ENCODE data around the gene ANTXRL. TPM values are rescaled to one million over a fixed set of nuclear protein-coding genes. Genes with fewer than 3 reads are reported as not detected.

The ANTXRL gene
- total RNA-seq, 1 experiment from 2014 or later = not detected

DNA sequence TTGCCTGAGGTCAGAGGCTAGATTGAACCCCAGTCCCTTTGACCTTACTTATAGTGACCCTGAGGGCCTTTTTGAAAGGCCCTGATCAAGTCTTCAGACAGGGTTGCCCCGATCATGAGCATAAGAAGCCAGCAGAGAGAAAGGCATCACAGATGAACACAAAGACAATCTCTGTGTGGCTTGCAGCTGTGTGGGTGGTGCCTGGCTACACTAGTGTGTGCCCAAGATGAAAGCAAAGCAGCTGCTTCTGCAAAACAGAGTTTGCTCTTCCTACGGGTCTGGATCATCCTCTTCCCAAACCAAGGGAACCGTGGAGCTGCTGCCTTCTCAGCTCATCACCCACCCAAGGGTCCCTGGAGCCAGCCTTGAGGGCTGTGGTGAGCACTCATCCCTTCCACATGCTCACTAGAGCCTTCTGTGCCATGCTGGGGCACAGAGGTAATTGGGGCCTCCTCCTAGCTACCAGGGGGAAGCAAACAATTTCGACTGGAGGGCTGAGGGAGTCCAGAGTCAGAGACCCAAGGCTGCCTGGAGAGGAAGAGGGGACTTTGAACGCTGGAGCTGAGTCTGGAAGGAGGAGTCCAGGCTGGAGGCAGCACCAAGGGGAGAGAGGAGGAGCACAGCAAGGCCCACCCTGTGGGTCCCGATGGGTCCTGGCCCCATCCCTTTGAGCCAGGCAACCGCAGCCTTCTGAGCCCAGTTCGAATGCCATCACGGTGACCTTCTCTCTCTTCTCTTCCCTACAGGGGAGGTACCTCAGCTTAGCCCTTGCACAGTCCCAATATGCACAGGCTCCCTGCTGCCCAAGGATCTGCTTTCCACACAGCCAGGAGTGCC, 42.3 kb downstream of the ANTXRL start:
- no TSS peak for BruUV-seq (replicated peaks)
- Histone ChIP-seq H3K27me3 (ENCODE audit: control insufficient read depth, insufficient read depth, low read length) (no peaks in the 10 kb centered on the region), H3K27ac (ENCODE audit: low read length) (no peak overlapping the region), H3K36me3 (ENCODE audit: control insufficient read depth, insufficient read depth, low read length) (no peaks in the 10 kb centered on the region), H3K4me1 (ENCODE audit: control insufficient read depth, insufficient read depth, low read length) (no peaks in the 10 kb centered on the region), H3K4me3 (ENCODE audit: low read depth in 2 of 2, low read length in 2 of 2) (no peak overlapping the region), H3K9me3 (ENCODE audit: control insufficient read depth, insufficient read depth, low read depth, low read length) (no peaks in the 10 kb centered on the region)
- no peak for TF ChIP-seq SIN3A (IDR thresholded peaks at IDR 0.05; ENCODE audit: borderline replicate concordance, insufficient read depth, low read depth, low read length)
- TF ChIP-seq, protein P1, sequence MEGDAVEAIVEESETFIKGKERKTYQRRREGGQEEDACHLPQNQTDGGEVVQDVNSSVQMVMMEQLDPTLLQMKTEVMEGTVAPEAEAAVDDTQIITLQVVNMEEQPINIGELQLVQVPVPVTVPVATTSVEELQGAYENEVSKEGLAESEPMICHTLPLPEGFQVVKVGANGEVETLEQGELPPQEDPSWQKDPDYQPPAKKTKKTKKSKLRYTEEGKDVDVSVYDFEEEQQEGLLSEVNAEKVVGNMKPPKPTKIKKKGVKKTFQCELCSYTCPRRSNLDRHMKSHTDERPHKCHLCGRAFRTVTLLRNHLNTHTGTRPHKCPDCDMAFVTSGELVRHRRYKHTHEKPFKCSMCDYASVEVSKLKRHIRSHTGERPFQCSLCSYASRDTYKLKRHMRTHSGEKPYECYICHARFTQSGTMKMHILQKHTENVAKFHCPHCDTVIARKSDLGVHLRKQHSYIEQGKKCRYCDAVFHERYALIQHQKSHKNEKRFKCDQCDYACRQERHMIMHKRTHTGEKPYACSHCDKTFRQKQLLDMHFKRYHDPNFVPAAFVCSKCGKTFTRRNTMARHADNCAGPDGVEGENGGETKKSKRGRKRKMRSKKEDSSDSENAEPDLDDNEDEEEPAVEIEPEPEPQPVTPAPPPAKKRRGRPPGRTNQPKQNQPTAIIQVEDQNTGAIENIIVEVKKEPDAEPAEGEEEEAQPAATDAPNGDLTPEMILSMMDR (IDR thresholded peaks at IDR 0.05) = no peak
- TF ChIP-seq, protein P2, sequence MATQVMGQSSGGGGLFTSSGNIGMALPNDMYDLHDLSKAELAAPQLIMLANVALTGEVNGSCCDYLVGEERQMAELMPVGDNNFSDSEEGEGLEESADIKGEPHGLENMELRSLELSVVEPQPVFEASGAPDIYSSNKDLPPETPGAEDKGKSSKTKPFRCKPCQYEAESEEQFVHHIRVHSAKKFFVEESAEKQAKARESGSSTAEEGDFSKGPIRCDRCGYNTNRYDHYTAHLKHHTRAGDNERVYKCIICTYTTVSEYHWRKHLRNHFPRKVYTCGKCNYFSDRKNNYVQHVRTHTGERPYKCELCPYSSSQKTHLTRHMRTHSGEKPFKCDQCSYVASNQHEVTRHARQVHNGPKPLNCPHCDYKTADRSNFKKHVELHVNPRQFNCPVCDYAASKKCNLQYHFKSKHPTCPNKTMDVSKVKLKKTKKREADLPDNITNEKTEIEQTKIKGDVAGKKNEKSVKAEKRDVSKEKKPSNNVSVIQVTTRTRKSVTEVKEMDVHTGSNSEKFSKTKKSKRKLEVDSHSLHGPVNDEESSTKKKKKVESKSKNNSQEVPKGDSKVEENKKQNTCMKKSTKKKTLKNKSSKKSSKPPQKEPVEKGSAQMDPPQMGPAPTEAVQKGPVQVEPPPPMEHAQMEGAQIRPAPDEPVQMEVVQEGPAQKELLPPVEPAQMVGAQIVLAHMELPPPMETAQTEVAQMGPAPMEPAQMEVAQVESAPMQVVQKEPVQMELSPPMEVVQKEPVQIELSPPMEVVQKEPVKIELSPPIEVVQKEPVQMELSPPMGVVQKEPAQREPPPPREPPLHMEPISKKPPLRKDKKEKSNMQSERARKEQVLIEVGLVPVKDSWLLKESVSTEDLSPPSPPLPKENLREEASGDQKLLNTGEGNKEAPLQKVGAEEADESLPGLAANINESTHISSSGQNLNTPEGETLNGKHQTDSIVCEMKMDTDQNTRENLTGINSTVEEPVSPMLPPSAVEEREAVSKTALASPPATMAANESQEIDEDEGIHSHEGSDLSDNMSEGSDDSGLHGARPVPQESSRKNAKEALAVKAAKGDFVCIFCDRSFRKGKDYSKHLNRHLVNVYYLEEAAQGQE (IDR thresholded peaks at IDR 0.05; ENCODE audit: insufficient read depth in 1 of 2, low read depth in 2 of 2, low read length in 1 of 2) = no peak
- TF ChIP-seq POLR2AphosphoS5 (IDR thresholded peaks at IDR 0.05; ENCODE audit: low read depth, low read length) = no peak
- no peak for TF ChIP-seq TCF7L2 (IDR thresholded peaks at IDR 0.05; ENCODE audit: low read depth, low read length)
- no peak for DNase-seq (ENCODE audit: low read depth, low spot score)
- CTCF ChIA-PET = no interaction called here
- POLR2A ChIA-PET = no interaction called here
- intact Hi-C loops (cut with micrococcal nuclease; ENCODE audit: unreplicated experiment) (no loop called here), in situ Hi-C loops (cut with HindIII; ENCODE audit: low pct_unique_long_range_greater_than_20kb, low sequenced_read_pairs) (no loop called here)
- ATAC-seq = peak; percentile 29

DNA sequence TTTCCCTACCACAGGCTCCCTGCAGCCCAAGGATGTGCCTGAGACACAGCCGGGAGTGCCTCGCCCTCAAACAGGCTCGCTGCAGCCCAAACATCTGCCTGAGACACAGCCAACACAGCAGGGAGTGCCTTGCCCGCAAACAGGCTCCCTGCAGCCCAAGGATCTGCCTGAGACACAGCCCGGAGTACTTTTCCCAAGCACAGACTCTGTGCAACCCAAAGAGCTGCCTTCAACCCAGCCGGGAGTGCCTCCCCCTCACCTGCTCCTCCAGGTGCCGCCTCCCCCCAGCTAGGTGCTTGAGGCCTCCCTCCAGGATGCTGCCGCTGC, 42.9 kb downstream of the ANTXRL start:
- in situ Hi-C loops (cut with HindIII; ENCODE audit: low pct_unique_long_range_greater_than_20kb, low sequenced_read_pairs) = no loop called here
- H3K36me3 ChIP-seq (ENCODE audit: control insufficient read depth, insufficient read depth, low read length) = no peaks in the 10 kb centered on the region
- intact Hi-C loops (cut with micrococcal nuclease; ENCODE audit: unreplicated experiment) = no loop called here

More for the DNA sequence above, 42.9 kb downstream of the ANTXRL start:
- TF ChIP-seq TCF7L2 (IDR thresholded peaks at IDR 0.05; ENCODE audit: low read depth, low read length) (no peak), POLR2AphosphoS5 (IDR thresholded peaks at IDR 0.05; ENCODE audit: low read depth, low read length) (no peak), SIN3A (IDR thresholded peaks at IDR 0.05; ENCODE audit: borderline replicate concordance, insufficient read depth, low read depth, low read length) (no peak)
- TF ChIP-seq, protein P2 (IDR thresholded peaks at IDR 0.05; ENCODE audit: insufficient read depth in 1 of 2, low read depth in 2 of 2, low read length in 1 of 2) = no peak
- TF ChIP-seq, protein P1 (IDR thresholded peaks at IDR 0.05) = no peak
- ChIA-PET POLR2A (interaction anchor here (0.7 kb wide), 1 partner anchor 252 kb away, joined by 3 read pairs; no protein-coding TSS in a partner anchor), CTCF (no interaction called here)
- no peak overlapping the region for H3K27ac ChIP-seq (ENCODE audit: low read length)
- H3K27me3 ChIP-seq (ENCODE audit: control insufficient read depth, insufficient read depth, low read length) = no peaks in the 10 kb centered on the region
- no peak overlapping the region for H3K4me3 ChIP-seq (ENCODE audit: low read depth in 2 of 2, low read length in 2 of 2)
- no peaks in the 10 kb centered on the region for H3K9me3 ChIP-seq (ENCODE audit: control insufficient read depth, insufficient read depth, low read depth, low read length)
- H3K4me1 ChIP-seq (ENCODE audit: control insufficient read depth, insufficient read depth, low read length) = no peaks in the 10 kb centered on the region
- ATAC-seq = peak; percentile 68
- DNase-seq (ENCODE audit: low read depth, low spot score) = no peak
- no TSS peak for BruUV-seq (replicated peaks)
